ENCODE measurements around the gene H3-3A.

The H3-3A gene

DNA sequence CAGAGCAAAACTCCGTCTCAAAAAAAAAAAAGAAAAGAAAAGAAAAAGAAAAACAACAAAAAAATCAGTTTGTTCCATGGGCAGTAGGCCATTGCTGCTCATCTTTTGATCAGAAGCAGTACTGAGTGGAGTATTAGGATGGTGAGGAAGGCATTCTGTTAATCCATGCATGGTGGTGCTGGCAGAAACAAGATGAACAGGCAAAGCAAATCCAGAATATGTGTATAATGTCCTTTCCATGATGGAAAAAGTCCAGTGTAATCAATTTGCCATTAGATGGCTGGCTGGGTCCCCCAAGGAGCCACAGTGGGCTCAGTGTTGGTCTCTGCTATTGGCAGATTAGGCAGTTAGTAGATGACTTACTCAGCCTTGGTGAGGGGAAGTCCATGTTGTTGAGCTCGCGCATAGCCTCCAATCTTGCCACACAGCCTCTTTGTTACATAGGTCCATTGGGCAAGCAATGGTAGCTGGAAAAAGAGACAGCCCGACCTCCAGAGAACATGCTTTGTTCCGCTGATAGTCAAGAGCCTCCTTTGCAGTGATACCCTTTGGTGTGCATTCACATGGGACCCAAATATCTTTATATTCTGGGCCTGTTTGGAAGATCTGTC is 23.3 kb downstream of the H3-3A start:
- TF ChIP-seq GATA2 (IDR thresholded peaks at IDR 0.05; ENCODE audit: low read depth, low read length) (no peak), GATA3 (IDR thresholded peaks at IDR 0.05; ENCODE audit: low read depth, low read length) (no peak)

DNA sequence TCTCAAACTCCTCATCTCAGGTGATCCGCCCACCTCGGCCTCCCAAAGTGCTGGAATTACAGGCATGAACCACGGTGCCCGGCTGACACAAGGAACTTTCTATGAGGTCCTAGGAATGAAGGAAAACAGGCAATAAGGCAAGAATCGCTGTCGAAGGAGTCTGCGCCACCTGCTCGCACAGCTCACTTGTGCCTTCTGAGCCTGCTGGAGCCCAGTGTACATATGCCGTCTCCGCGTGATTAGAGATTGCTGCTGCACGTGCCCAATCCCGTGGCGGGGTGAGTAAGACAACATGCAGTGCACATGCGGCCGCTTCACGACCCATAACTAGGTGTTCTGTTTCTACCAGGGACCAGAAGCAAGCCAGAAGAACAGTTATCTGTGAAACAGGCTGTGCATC is 24.3 kb downstream of the H3-3A start:
- TF ChIP-seq GATA2 (IDR thresholded peaks at IDR 0.05; ENCODE audit: low read depth, low read length) (no peak), GATA3 (IDR thresholded peaks at IDR 0.05; ENCODE audit: low read depth, low read length) (no peak)

DNA sequence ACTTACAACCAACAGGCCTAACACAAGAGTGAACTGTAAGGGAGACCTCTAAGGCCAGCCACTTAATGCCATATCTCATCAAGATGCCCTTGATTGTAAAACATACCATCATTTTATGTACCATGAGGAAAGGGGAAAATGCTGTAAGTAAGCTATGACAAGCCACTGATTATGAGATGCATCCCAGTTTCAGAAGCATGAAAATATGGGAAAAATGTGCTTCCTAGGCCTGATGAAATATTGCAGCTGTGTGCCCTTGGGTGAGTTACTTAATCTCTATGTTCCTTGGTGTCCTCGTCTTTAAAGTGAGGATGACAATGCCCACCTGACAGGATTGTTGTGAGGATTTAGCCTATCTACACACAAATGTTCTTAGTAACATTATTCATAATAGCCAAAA is 28.9 kb downstream of the H3-3A start:
- TF ChIP-seq GATA3 (IDR thresholded peaks at IDR 0.05; ENCODE audit: low read depth, low read length) (no peak), GATA2 (IDR thresholded peaks at IDR 0.05; ENCODE audit: low read depth, low read length) (no peak)

DNA sequence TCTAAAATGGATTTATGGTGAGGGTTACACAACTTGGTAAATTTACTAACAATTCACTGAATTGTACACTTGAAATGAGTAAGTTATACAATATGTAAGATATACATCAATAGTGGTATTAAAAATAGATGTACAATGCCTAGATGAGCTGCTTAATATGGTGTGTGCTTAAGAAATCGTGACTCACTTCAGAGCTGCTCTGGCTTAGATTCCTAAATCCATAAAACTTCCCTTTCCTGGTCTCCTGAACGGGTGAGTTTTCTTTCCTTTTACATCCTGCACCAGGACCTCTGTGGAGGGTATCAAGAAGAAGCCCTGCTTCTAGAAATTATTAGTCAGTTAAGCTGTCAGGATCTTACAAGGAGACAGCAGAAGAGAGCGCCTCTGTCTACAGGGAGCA is 30.4 kb downstream of the H3-3A start:
- TF ChIP-seq GATA3 (IDR thresholded peaks at IDR 0.05; ENCODE audit: low read depth, low read length) (no peak), GATA2 (IDR thresholded peaks at IDR 0.05; ENCODE audit: low read depth, low read length) (no peak)

DNA sequence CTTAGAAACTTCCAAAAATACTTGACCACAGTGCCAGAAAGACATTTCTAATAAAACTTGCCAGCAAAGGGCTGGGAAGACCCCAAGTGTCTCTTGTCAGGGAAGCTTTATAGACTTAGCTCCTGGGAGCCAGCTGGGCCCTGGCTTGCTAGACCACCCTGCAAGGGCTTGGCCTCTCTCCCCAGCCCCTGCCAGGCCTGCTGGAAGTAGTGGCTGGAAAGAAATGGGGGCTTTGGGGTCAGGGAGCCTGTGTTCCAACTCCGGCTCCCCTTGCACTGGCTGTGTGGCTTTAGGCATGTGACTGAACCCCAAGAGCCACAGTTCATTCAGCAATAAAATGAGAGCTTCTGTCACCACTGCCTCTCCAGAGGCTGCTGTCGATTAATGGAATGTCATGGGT is 31.1 kb downstream of the H3-3A start:
- no peak for TF ChIP-seq GATA3 (IDR thresholded peaks at IDR 0.05; ENCODE audit: low read depth, low read length)

DNA sequence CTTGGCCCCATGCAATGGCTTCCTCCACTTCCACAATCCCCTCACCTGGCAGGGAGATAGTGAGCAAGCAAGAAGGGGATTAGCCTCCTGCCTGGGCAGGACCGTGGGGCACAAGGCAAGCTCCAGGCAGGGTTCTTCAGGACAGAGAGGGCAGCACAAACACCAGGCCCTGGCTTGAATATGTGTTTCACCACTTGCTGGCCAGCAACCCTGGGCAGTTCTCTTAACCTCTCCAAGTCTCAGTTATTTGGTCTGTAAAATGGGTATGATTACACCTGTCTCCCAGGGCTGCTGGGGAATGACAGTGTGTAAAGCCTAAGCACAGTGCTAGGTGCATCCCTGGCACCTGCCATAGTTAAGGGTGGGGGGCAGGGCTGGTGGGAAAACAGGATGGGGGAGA is 31.9 kb downstream of the H3-3A start:
- no peak for TF ChIP-seq GATA3 (IDR thresholded peaks at IDR 0.05; ENCODE audit: low read depth, low read length)
- TF ChIP-seq GATA2 (IDR thresholded peaks at IDR 0.05; ENCODE audit: low read depth, low read length): no peak

DNA sequence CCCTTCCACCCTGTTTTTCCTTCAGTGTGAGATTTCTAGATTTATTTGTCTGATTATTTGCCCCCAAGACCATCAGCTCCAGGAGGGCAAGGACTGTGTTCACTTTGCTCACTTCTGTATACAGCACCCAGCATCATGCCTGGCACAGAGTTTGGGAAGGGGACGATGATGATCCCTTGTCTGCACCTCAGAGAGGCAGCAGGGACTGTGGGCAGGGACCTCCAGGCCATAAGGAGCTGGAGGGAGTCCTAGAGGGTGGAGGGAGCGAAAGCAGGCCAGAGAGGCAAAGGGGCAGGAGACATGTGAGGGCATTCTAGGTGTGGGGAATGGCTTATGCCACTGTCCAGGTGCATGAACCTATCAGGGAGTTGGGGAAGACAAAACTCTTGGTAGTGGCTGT is 32.8 kb downstream of the H3-3A start:
- TF ChIP-seq GATA3 (IDR thresholded peaks at IDR 0.05; ENCODE audit: low read depth, low read length) (no peak), GATA2 (IDR thresholded peaks at IDR 0.05; ENCODE audit: low read depth, low read length) (no peak)

DNA sequence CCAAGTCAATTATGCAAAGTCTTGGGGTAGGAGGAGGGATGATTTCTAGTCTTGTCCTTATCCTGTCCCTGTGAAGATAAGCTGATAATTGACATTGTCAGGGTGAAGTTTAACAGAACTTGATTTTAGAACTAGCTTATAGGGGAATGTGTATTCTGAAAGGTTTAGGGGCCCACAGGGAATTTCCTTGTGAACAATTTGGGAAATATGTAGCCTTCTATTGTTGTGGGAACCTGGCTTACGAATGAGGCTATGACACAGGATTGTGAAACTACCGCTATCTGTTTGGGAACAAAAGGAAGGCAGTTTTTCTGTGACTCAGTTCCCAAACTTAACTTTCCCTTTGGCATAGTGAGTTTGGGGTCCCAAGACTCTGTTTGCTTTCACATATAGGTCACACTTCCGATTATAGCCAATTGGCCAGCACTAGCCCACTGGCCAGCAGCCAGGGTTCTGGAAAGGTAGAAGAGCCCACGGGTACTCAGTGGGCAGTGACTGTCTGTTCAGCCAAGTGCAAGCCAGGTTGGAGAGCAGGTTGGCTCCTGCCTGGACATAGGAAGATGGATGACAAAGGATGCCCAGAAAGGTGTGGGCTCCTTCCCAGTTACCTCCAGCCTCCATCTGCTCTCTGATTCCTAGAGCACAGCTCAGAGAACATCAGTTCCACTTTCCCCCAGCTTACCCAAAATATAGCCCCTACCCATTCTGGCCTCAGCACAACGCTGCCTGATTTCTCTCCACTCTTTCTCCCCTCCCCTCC is 35.5 kb downstream of the H3-3A start:
- TF ChIP-seq GATA3 (IDR thresholded peaks at IDR 0.05; ENCODE audit: low read depth, low read length): no peak
- TF ChIP-seq GATA2 (IDR thresholded peaks at IDR 0.05; ENCODE audit: low read depth, low read length): no peak

DNA sequence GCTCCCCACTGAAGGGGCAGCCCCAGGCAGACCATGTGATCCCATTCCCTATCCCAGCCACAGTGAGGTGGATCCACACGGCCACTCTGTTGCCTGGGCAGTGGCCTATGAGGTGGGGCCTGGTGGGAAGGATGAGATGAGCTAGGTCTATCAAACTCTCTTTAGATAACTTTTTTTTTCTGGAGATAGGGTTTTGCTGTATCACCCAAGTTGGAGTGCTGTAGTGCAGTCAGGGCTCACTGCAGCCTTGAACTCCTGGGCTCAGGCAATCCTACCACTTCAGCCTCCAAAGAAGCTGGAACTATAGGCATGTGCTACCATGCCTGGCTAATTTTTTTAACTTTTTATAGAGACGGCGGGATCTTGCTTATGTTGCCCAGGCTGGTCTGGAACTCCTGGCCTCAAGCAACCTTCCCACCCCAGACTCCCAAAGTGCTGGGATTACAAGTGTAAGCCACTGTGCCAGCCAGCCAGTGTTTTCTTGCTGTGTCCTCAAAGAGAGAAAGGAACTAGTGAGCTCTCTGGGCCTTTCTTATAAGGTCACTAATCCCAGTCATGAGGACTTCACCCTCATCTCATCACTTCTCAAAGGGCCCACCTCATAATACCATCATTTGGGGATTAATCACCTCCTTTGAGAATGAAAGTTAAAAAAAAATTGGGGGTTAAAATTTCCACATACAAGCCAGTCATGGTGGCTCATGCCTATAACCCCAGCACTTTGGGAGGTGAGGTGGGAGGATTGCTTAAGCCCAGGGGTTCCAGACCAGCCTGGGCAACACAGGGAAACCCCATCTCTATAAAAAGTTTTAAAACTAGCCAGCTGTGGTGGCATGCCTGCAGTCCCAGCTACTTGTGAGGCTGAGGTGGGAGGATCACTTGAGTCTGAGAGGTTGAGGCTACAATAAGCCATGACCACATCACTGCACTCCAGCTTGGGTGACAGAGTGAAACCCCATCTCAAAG is 36.6 kb downstream of the H3-3A start:
- TF ChIP-seq GATA3 (IDR thresholded peaks at IDR 0.05; ENCODE audit: low read depth, low read length) (no peak), GATA2 (IDR thresholded peaks at IDR 0.05; ENCODE audit: low read depth, low read length) (no peak)

DNA sequence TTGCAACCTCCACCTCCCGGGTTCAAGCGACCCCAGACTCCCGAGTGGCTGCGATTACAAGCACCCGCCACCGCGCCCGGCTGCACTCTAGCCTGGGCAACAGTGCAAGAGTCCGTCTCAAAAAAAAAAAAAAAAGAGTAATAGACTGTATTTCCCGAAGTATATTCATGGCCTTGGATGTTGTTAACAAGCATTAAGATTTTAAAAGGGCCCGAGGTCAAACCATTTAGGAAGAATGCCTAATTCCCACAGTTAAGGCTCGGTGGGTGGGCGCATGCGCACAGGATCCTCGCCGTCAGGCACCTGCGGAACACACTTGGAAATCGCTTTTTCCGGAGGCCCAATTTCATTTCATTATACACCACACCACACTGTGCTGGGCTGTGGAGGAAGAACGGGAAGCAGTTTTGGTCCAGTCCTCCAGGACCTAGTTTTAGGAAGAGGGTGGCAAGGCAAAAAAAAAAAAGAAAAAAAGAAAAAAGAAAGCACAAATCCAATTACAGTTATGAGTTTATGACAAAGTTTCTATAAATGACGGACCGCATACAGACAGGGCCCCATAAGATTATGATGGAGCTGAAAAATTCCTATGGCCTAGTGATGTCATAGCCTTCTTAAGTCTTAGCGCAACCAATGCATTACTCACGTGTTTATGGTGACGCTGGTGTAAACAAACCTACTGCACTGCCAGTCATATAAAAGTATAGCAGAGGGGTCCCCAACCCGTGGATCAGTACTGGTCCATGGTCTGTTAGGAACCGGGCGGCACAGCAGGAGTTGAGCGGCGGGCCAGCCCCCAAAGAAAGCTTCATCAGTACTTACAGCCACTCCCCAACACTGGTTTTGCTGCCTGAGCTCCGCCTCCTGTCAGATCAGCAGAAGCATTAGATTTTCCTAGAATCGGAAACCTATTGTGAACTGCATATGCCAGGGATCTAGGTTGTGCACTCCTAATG is 38.2 kb downstream of the H3-3A start:
- TF ChIP-seq GATA3 (IDR thresholded peaks at IDR 0.05; ENCODE audit: low read depth, low read length): no peak
- TF ChIP-seq GATA2 (IDR thresholded peaks at IDR 0.05; ENCODE audit: low read depth, low read length): no peak

DNA sequence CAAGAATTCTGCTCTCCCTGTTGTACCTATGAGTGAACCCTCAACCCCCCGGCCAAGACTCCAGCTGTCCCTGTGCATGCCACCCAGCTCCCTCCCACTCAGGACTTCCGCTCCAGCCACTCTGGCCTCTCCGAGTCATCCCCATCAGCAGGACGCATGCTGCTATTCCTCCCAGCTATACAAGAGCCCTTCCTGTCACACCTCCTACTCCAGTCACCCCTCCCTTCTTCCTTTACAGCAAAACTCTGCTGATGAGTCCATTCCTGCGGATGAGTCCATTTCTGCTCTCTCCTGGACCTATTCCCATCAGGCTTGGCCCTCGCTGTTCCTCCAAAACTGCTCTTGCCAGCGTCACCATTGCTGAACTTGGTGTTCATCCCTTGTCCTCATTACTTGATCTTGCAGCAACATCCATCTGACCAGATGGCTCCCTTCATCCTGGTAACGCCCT is 42.2 kb downstream of the H3-3A start:
- TF ChIP-seq GATA2 (IDR thresholded peaks at IDR 0.05; ENCODE audit: low read depth, low read length) (no peak), GATA3 (IDR thresholded peaks at IDR 0.05; ENCODE audit: low read depth, low read length) (no peak)

DNA sequence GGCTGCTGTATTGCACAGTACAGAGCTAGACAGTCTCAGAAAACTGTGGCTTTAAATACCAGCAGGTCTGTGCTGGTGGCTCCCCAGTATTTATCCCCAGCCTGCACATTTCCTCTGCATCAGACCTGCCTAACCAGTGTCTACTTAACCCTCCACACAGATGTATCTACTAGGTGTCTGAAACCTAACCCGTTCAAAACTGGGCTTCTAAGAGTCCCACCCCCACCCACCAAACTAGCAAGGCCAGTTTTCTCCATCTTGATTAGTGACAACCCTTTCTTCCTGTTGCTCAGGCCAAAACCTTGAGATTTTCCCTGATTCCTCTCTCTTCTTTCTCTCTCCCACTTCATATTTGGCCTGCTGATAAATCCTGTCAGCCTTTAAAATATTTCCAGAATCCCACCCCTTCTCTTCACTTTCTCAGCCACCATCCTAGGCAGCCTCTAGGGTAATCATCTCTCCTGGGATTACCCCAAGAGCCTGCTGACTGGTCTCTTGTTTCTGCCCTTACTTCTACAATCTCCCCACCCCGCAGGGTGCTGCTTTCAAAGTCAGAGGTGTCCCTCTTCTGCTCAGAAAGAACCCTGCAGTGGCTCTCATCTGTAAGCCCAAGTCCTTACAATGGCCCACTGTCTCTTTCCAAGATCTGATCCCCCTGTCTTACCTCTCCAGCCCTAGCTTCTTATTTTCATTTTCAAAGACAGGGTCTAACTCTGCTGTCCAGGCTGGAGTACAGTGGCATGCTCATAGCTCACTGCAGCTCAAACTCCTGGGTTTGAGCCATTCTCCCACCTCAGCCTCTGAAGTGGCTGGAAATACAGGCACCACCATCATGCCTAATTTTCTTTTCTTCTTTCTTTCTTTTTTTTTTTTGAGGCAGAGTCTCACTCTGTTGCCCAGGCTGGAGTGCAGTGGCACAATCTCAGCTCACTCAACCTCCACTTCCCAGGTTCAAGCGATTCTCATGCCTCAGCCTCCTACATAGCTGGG is 45.2 kb downstream of the H3-3A start:
- TF ChIP-seq GATA3 (IDR thresholded peaks at IDR 0.05; ENCODE audit: low read depth, low read length): no peak
- no peak for TF ChIP-seq GATA2 (IDR thresholded peaks at IDR 0.05; ENCODE audit: low read depth, low read length)

Measured in SH-SY5Y (cell line).